ENCODE data around the gene CYP4B1.
"Not testable (repeated sequence)": the region's sequence is repeated elsewhere in the genome, so short reads cannot be mapped to it uniquely, and the experiment has no call there.

The CYP4B1 gene

GRCh38 chr1:46816930-46817329 lies 18.1 kb downstream of the CYP4B1 start:
- DNase-seq: no peak

- DNase-seq: no peak
Measured at GRCh38 chr1:46817814-46818213, 19.0 kb downstream of the CYP4B1 start.

- DNase-seq: no peak
Measured at GRCh38 chr1:46818591-46818990, 19.7 kb downstream of the CYP4B1 start.

- DNase-seq: no peak
Measured at GRCh38 chr1:46819335-46819734, 20.5 kb downstream of the CYP4B1 start.

GRCh38 chr1:46820076-46820475 lies 21.2 kb downstream of the CYP4B1 start:
- no peak for DNase-seq

- DNase-seq: no peak
Measured at GRCh38 chr1:46820560-46821060, 21.8 kb downstream of the CYP4B1 start.

- no peak for DNase-seq
Measured at GRCh38 chr1:46822248-46822826, 23.5 kb downstream of the CYP4B1 start.

- DNase-seq: no peak
Measured at GRCh38 chr1:46823151-46823550, 24.3 kb downstream of the CYP4B1 start.

- DNase-seq: not testable (repeated sequence)
Measured at GRCh38 chr1:46826892-46827291, 28.0 kb downstream of the CYP4B1 start.

- no peak for DNase-seq
Measured at GRCh38 chr1:46830665-46831322, 31.9 kb downstream of the CYP4B1 start.

- DNase-seq: not testable (repeated sequence)
Measured at GRCh38 chr1:46835469-46835868, 36.6 kb downstream of the CYP4B1 start.

GRCh38 chr1:46846386-46846785 lies 47.5 kb downstream of the CYP4B1 start:
- DNase-seq: not testable (repeated sequence)

GRCh38 chr1:46857660-46858065 lies 58.8 kb downstream of the CYP4B1 start:
- DNase-seq: not testable (repeated sequence)

- DNase-seq: no peak
Measured at GRCh38 chr1:46862348-46862747, 63.5 kb downstream of the CYP4B1 start.

Data from AML-193 (cell line).